ENCODE measurements around the gene BTBD7. TPM values are rescaled to one million over a fixed set of nuclear protein-coding genes. Genes with fewer than 3 reads are reported as not detected.
"Not testable (repeated sequence)": the region's sequence is repeated elsewhere in the genome, so short reads cannot be mapped to it uniquely, and the experiment has no call there.

BTBD7 gene
- total and polyA plus RNA-seq, 8 donors, result 6.3 to 21.6 (median 13.8) TPM

DNA sequence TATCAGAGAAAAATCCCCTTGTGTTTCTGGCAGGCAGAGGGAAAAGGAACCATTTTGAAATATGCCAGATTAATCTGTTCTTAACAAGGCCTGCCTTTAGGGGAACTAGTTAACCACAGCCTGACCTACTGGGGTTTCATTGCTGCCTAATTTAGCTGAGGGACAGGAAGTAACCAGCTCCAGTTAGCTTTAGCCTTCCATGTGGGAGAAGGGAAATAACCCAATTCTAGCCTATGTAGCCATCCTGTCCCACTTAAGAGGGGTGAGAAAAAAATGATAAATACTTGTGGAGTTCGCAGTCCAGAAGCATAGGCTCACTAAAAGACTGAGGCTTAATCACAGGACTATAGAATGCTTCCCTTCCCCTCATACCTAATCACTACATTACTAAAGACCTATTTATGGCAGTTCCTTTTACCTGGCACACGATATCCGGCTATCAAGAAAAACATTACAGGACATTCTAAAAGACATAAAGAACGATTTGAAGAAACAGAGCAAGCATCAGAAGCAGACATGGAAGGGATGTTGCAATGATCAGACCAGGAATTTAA lies 37.0 kb upstream of the BTBD7 start:
- WGBS, 2 donors, result 74 to 86% methylated on average over 4 of the region's 4 CpGs
- intact Hi-C loops (cut with DNase I), result no loop called here
- no peak for DNase-seq
- FAIRE-seq, result no peak
- ATAC-seq, result peak in 2 of 4 donors; percentile 44 to 72
- no peak overlapping the region for H3K4me3 ChIP-seq
- no peaks in the 10 kb centered on the region for H3K27me3 ChIP-seq
- H3K9me3 ChIP-seq, result no peaks in the 10 kb centered on the region
- no peaks in the 10 kb centered on the region for H3K36me3 ChIP-seq
- H3K27ac ChIP-seq, result no peak overlapping the region
- H3K4me1 ChIP-seq, result no peaks in the 10 kb centered on the region
- no peak for TF ChIP-seq CTCF (IDR thresholded peaks at IDR 0.05)

DNA sequence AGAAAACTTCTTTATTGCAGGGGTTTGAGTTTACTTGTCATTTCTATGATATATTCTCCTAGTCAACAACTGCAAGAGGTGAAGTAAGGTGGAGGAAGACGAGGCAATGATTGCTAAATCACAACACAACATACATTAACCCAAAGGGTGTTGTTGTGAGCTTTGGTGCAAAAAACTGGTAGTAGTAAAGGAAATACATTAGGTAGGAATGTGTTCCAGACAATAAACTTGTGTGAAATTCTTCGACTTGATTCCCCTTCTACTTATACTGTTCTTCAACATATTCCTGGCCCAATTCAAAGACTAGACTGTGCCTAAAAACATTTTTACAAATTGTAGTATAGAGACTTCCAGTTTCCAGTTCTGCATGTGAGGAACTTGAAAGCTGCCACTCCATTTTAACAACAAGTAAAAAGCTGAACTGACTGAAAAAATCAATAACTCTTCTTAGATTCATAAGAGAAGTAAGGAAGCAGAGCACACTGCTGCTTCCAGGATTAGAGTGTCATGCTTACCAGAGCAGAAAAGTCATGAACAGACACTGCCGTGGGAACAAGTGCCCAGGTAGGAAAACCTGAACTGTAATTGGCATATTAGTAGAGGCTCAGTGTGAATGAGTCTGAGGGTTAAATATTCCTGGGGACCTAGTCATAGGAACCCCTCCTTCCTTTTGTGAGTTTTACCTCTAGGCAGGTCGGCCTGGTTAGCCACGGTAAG lies 36.3 kb upstream of the BTBD7 start:
- DNase-seq, result no peak
- Histone ChIP-seq H3K27me3 (no peaks in the 10 kb centered on the region), H3K9me3 (no peaks in the 10 kb centered on the region), H3K36me3 (no peaks in the 10 kb centered on the region), H3K4me3 (no peak overlapping the region), H3K27ac (no peak overlapping the region), H3K4me1 (no peaks in the 10 kb centered on the region)
- 49 to 58% methylated on average over 5 of the region's 5 CpGs for WGBS, 2 donors
- intact Hi-C loops (cut with DNase I), result no loop called here
- peak in 1 of 4 donors; percentile 28 for ATAC-seq
- no peak for FAIRE-seq
- TF ChIP-seq CTCF (IDR thresholded peaks at IDR 0.05), result no peak

- 86 to 94% methylated on average over 6 of the region's 6 CpGs for WGBS, 2 donors
- not testable (repeated sequence) for ATAC-seq
These were observed 22.0 kb upstream of the BTBD7 start for GRCh38 chr14:93354873-93355272.

GRCh38 chr14:93348292-93348691 lies 15.5 kb upstream of the BTBD7 start:
- Histone ChIP-seq H3K4me1 (no peaks in the 10 kb centered on the region), H3K9me3 (no peaks in the 10 kb centered on the region), H3K27me3 (no peaks in the 10 kb centered on the region), H3K36me3 (no peaks in the 10 kb centered on the region), H3K4me3 (no peak overlapping the region), H3K27ac (no peak overlapping the region)
- 91 to 95% methylated on average over 5 of the region's 5 CpGs for WGBS, 2 donors
- ATAC-seq (no peak), DNase-seq (no peak), FAIRE-seq (no peak)
- TF ChIP-seq CTCF (IDR thresholded peaks at IDR 0.05), result no peak
- intact Hi-C loops (cut with DNase I), result no loop called here

More at GRCh38 chr14:93354873-93355272, 22.0 kb upstream of the BTBD7 start:
- H3K9me3 ChIP-seq; intact Hi-C loops (cut with DNase I); H3K27me3 ChIP-seq; H3K36me3 ChIP-seq; H3K4me1 ChIP-seq; H3K4me3 ChIP-seq; DNase-seq; H3K27ac ChIP-seq; FAIRE-seq: not testable (repeated sequence)

DNA sequence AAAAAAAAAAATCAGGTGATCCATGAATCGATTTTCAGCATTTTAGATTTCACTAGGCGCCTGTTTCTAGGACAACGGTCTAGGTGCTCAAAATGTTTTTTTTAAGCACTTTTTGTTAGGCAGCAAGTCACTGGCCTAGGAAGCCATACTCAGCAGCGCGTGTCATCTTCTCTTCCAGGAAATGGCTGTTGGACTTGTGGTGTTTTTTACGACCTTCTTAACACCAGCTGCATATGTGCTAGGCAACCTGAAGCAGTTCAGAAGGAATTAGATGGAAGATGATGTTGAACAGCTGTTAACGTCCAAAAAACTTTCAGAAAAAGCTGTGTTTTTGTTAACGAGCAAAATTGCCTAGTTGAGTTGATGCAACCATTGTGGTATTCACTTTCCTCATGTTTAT lies 15.0 kb upstream of the BTBD7 start:
- Histone ChIP-seq H3K27me3 (no peaks in the 10 kb centered on the region), H3K9me3 (no peaks in the 10 kb centered on the region), H3K4me3 (no peak overlapping the region), H3K27ac (no peak overlapping the region), H3K36me3 (no peaks in the 10 kb centered on the region), H3K4me1 (no peaks in the 10 kb centered on the region)
- DNase-seq (no peak), ATAC-seq (no peak), FAIRE-seq (no peak)
- no peak for TF ChIP-seq CTCF (IDR thresholded peaks at IDR 0.05)
- WGBS, 2 donors, result 86 to 93% methylated on average over 8 of the region's 8 CpGs
- intact Hi-C loops (cut with DNase I), result no loop called here

Measured in pancreas (tissue), 10 donors.